ENCODE results near the gene MYL1. TPM values are rescaled to one million over a fixed set of nuclear protein-coding genes. Genes with fewer than 3 reads are reported as not detected.

MYL1 gene
- total and polyA plus RNA-seq, 2 of the 8 experiments (the other 6 are each of a cell fraction or from before 2014, with no cell fraction given), result not detected

Small RNA genes within 50 kb of the gene (small RNA-seq; reads per million reads assigned to genes)
- gene RF00019 (ENCODE audit: insufficient read depth), result not detected

Other genes starting within 250 kb of the MYL1 start
- gene KANSL1L, start 143.8 kb downstream of the MYL1 start, total RNA-seq (2021; fragmentation: NEBNext Ultra II Directional; extraction: Animal tissue kit (Norgen Biotek cat#: 25700)), result 15.2 and 17.2 TPM in 2 replicates
- gene KANSL1L, start 143.8 kb downstream of the MYL1 start, polyA plus RNA-seq (2011; rRNA removed), result 4.0 and 5.4 TPM in 2 replicates
- 0.34 and 0.40 TPM in 2 replicates for gene ACADL, start 89.7 kb downstream of the MYL1 start, total RNA-seq (2021; fragmentation: NEBNext Ultra II Directional; extraction: Animal tissue kit (Norgen Biotek cat#: 25700))
- gene ACADL, start 89.7 kb downstream of the MYL1 start, polyA plus RNA-seq (2011; rRNA removed), result 0.09 and 0.11 TPM in 2 replicates
- 46.4 and 48.7 TPM in 2 replicates for gene LANCL1, start 161.6 kb upstream of the MYL1 start, total RNA-seq (2021; fragmentation: NEBNext Ultra II Directional; extraction: Animal tissue kit (Norgen Biotek cat#: 25700))
- 24.0 and 26.2 TPM in 2 replicates for gene LANCL1, start 161.6 kb upstream of the MYL1 start, polyA plus RNA-seq (2011; rRNA removed)
- gene CPS1, start 241.4 kb upstream of the MYL1 start, total RNA-seq (2021; fragmentation: NEBNext Ultra II Directional; extraction: Animal tissue kit (Norgen Biotek cat#: 25700)), result 15.7 and 16.4 TPM in 2 replicates
- gene CPS1, start 241.4 kb upstream of the MYL1 start, polyA plus RNA-seq (2011; rRNA removed), result 6.6 and 7.9 TPM in 2 replicates

Data from H1 (cell line).